HCT116 (cell line): ENCODE data around the gene ZNF524. TPM values are rescaled to one million over a fixed set of nuclear protein-coding genes. Genes with fewer than 3 reads are reported as not detected.

ENCODE experiments used
- ATAC-seq: fragments of 200-7000 bp; cut with Tn5 transposase; 2 replicates; pipeline ENCODE4 v1.9.1; 2020; ENCODE audit warnings: mild to moderate bottlenecking, moderate library complexity
- BruUV-seq: library from RNA; stranded (reverse); fragments of 400-500 nt; replicated peaks from 2 replicates; lab custom pipeline; 2021; lab: Mats Ljungman, UMichigan
- CTCF ChIA-PET: fragments of 300-600 bp; sonication (Branson Sonifier 250); formaldehyde crosslinking; loops from one replicate; lab custom pipeline; 2021; ENCODE audit warnings: antibody characterized with exemption; lab: Charles Lee
- POLR2A ChIA-PET: fragments of 300-600, 350-600 bp; sonication (Branson Sonifier 250); formaldehyde crosslinking; loops from one replicate; lab custom pipeline; 2021; ENCODE audit warnings: antibody characterized with exemption; lab: Charles Lee
- RAD21 ChIA-PET, 2 experiments: fragments of 300-600 bp; sonication (Branson Sonifier 250); formaldehyde crosslinking; loops; one replicate each; lab custom pipeline; 2023; ENCODE audit warnings: low total read pairs in 2 of 2; ENCODE audit not compliant: uncharacterized antibody in 2 of 2, unreplicated experiment in 2 of 2, low non-redundant PET in 1 of 2; lab: Charles Lee
- DNase-seq: peaks from one replicate; pipeline ENCODE4 v3.0.0-alpha.2; 2010; ENCODE audit warnings: low read depth, low spot score
- H2AFZ ChIP-seq: fragments of 200-600 bp; shearing (Covaris generic), sonication (generic); 2 replicates; pipeline ENCODE4 v1.6.1; 2017; ENCODE audit warnings: low read depth, mixed run types, mixed read lengths, antibody characterized with exemption, low read length; ENCODE audit not compliant: poor library complexity, severe bottlenecking
- H3K27ac ChIP-seq: 2 replicates; pipeline ENCODE4 v1.5.1; 2012; ENCODE audit warnings: low read depth, low read length
- H3K27me3 ChIP-seq: fragments of 200-600 bp; sonication (generic); 2 replicates; pipeline ENCODE4 v1.6.1; 2016; ENCODE audit warnings: mixed run types, low read length, mixed read lengths; ENCODE audit not compliant: insufficient read depth
- H3K36me3 ChIP-seq, 2 experiments: fragments of 200-500 bp in 1 of 2; fragments of 200-600 bp in 1 of 2; sonication (Bioruptor generic) in 1 of 2; sonication (generic) in 1 of 2; 2 replicates each; pipeline versions ENCODE4 v1.5.1 to v1.6.1; 2014 to 2016; ENCODE audit warnings: low read length in 2 of 2, inconsistent platforms in 1 of 2, mixed read lengths in 1 of 2, mixed run types in 1 of 2; ENCODE audit not compliant: insufficient read depth in 2 of 2, control insufficient read depth in 1 of 2
- H3K4me1 ChIP-seq, 2 experiments: fragments of 200-600 bp in 1 of 2; sonication (generic) in 1 of 2; 2 replicates each; pipeline versions ENCODE4 v1.5.1 to v1.6.1; 2012 to 2017; ENCODE audit warnings: low read length in 2 of 2, inconsistent platforms in 1 of 2, mild to moderate bottlenecking in 1 of 2, mixed read lengths in 1 of 2, mixed run types in 1 of 2, moderate library complexity in 1 of 2; ENCODE audit not compliant: insufficient read depth in 2 of 2, control insufficient read depth in 1 of 2
- H3K4me2 ChIP-seq: fragments of 200-600 bp; sonication (generic); 2 replicates; pipeline ENCODE4 v1.6.1; 2017; ENCODE audit warnings: mixed run types, low read length, mixed read lengths
- H3K4me3 ChIP-seq, 2 experiments: fragments of 200-600 bp in 1 of 2; sonication (generic) in 1 of 2; replicated peaks in 1 of 2; 2 replicates each; pipeline ENCODE4 v1.5.1; 2011 to 2016; ENCODE audit warnings: low read length in 2 of 2, control low read depth in 1 of 2, low read depth in 1 of 2, mild to moderate bottlenecking in 1 of 2, mixed read lengths in 1 of 2, mixed run types in 1 of 2
- H3K79me2 ChIP-seq: fragments of 200-600 bp; sonication (generic); 2 replicates; pipeline ENCODE4 v1.6.1; 2017; ENCODE audit warnings: mild to moderate bottlenecking, mixed run types, low read length, moderate library complexity, mixed read lengths; ENCODE audit not compliant: insufficient read depth
- H3K9ac ChIP-seq: fragments of 200-600 bp; sonication (generic); 2 replicates; pipeline ENCODE4 v1.6.1; 2016; ENCODE audit warnings: low read length, mixed read lengths
- H3K9me2 ChIP-seq: fragments of 200-600 bp; sonication (generic), shearing (Covaris generic); 2 replicates; pipeline ENCODE4 v1.6.1; 2017; ENCODE audit warnings: mixed run types, mild to moderate bottlenecking, moderate library complexity; ENCODE audit not compliant: insufficient read depth
- H3K9me3 ChIP-seq, 2 experiments: fragments of 200-500 bp in 1 of 2; fragments of 200-600 bp in 1 of 2; sonication (Bioruptor generic) in 1 of 2; sonication (generic) in 1 of 2; 2 replicates each; pipeline ENCODE4 v1.6.1; 2014 to 2017; ENCODE audit warnings: low read length in 2 of 2, mixed read lengths in 2 of 2, inconsistent platforms in 1 of 2, low read depth in 1 of 2, mild to moderate bottlenecking in 1 of 2, mixed run types in 1 of 2, moderate library complexity in 1 of 2; ENCODE audit not compliant: control insufficient read depth in 1 of 2, insufficient read depth in 1 of 2
- H4K20me1 ChIP-seq: fragments of 200-600 bp; sonication (generic), shearing (Covaris generic); 2 replicates; pipeline ENCODE4 v1.6.1; 2017; ENCODE audit warnings: mixed run types, mild to moderate bottlenecking, moderate library complexity; ENCODE audit not compliant: insufficient read depth
- CBX3 ChIP-seq: IDR thresholded peaks from 2 replicates; pipeline ENCODE4 v1.6.1; 2012; ENCODE audit warnings: low read depth
- EZH2phosphoT487 ChIP-seq: fragments of 200-600 bp; IDR thresholded peaks from 2 replicates; pipeline ENCODE4 v1.6.1; 2018; ENCODE audit warnings: antibody characterized with exemption, borderline replicate concordance
- FOSL1 ChIP-seq: IDR thresholded peaks from 2 replicates; pipeline ENCODE4 v1.6.1; 2012; ENCODE audit warnings: low read depth
- POLR2A ChIP-seq: IDR thresholded peaks from 2 replicates; pipeline ENCODE4 v1.7.0; 2011; ENCODE audit warnings: borderline replicate concordance; ENCODE audit not compliant: insufficient read depth, insufficient read length; ENCODE audit errors: extremely low read depth
- POLR2AphosphoS5 ChIP-seq: IDR thresholded peaks from 2 replicates; pipeline ENCODE4 v1.6.1; 2011; ENCODE audit warnings: mild to moderate bottlenecking, low read depth, low read length, moderate library complexity
- SP1 ChIP-seq: IDR thresholded peaks from 2 replicates; pipeline ENCODE4 v1.6.1; 2012; ENCODE audit warnings: low read depth
- TCF7L2 ChIP-seq: IDR thresholded peaks from 2 replicates; pipeline ENCODE4 v1.7.0; 2011; ENCODE audit warnings: borderline replicate concordance, inconsistent platforms; ENCODE audit not compliant: insufficient read depth, insufficient read length; ENCODE audit errors: extremely low read depth
- YY1 ChIP-seq: IDR thresholded peaks from 2 replicates; pipeline ENCODE4 v1.6.1; 2011; ENCODE audit warnings: low read length, low read depth, moderate library complexity, mild to moderate bottlenecking; ENCODE audit not compliant: insufficient replicate concordance; ENCODE audit errors: extremely low read depth
- ZFX ChIP-seq: fragments of 450-650 bp; IDR thresholded peaks from 2 replicates; pipeline ENCODE4 v1.6.1; 2017
- intact Hi-C: fragments of 100-400 bp; cut with micrococcal nuclease; formaldehyde crosslinking; loops from 2 replicates; pipeline ENCODE4 v1.10.0; 2022
- total RNA-seq: library from RNA; stranded (reverse); gene quantifications from one replicate; pipeline ENCODE4 v1.2.1, GENCODE V29; 2021; ENCODE audit not compliant: unreplicated experiment
- TF ChIP-seq, protein P1 (sequence below): IDR thresholded peaks from 2 replicates; pipeline ENCODE4 v1.6.1; 2012

Gene ZNF524
- total RNA-seq, 1 experiment from 2014 or later = 17.2 TPM

DNA sequence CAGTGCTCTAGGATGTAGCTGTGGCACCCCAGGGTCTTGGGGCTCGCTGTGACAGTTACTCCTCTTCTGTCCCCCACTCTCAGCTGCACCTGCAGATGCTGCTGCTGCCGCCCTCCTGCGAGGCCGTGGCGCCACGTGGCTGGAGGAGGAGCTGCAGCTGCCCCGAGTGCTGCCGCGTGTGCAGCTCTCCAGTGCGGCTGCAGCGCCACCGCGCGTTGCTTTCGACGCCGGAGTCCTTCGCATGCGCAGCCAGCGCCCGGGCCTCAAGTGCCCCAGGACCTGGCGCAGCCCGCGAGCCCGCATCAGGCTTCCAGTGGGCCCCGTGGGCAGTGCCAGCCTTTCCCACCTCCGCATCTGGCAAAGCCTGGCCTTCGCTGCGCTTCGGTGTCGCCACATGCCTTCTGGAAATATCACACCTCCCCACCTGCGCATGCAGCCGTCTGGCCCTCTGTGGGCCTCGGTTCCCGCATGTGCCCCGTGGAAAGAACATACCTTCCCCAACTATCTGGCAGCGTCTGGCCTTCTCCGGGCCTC lies 40.0 kb downstream of the ZNF524 start:
- Histone ChIP-seq H3K4me1 (peaks cover 26 to 64% of the 10 kb centered on the region in 2 experiments), H3K9ac (peak overlapping the region; percentile 99), H3K9me2 (no peaks in the 10 kb centered on the region), H2AFZ (no peak overlapping the region), H3K4me3 (peak overlapping the region; percentile 94 to 97), H3K36me3 (peaks cover 6 to 7% of the 10 kb centered on the region in 2 experiments; a peak in 3 of 4 replicates), H3K79me2 (peaks cover 81% of the 10 kb centered on the region), H3K27ac (peak overlapping the region; percentile 96), H3K27me3 (no peaks in the 10 kb centered on the region), H4K20me1 (no peaks in the 10 kb centered on the region), H3K9me3 (no peaks in the 10 kb centered on the region), H3K4me2 (peak overlapping the region; percentile 75)
- intact Hi-C loops = no loop called here
- TF ChIP-seq, protein P1, sequence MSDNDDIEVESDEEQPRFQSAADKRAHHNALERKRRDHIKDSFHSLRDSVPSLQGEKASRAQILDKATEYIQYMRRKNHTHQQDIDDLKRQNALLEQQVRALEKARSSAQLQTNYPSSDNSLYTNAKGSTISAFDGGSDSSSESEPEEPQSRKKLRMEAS = peak; percentile 73
- no peak for TF ChIP-seq SP1
- POLR2A ChIA-PET = no interaction called here
- BruUV-seq = TSS peak; percentile 65
- CTCF ChIA-PET = interaction anchor here (1.0 kb wide), 1 partner anchor 15 kb away, joined by 5 read pairs; the partner anchor contains the start of gene U2AF2
- DNase-seq = no peak
- RAD21 ChIA-PET = no interaction called here
- no peak for ATAC-seq

DNA sequence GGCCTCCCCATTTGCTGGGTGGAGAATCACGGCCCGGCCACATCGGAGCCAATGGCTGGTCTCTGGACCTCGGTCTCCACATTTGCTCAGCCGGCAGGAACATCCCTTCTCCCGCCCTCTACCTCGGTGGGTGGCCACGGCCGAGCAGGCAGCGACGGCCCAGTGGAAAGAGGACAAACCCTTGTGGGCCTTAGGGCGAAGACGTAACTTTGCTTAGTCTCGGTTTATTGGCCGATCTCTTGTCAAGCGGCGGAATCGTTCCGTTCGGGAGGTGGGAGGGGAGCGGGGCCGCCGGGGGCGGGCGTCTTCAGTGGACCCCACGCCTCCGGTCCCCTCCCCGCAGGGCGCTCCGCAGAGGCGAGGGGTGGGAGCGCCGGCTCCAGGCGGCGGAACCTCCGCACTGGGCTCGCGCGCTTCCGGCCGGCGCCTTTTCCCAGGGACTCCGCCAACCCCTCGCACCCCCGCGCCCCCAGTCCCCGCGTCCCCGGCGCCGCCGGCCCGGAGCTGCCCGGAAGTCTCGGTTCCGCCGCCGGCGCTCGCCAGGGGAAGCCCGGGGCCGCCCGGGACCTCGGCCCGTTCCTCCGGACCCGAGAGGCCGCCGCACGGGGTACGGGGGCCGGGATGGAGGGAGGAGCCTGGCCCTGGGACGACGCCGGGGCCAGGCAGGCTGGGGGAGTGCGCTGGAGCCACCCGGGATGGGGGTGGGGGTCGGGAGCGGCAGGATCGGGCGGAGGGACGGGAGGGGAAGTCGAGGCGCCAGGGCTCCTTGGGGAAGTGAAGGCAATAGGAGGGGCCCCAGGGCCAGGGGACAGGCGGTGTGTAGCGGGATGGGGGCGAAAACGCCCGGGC lies 40.7 kb downstream of the ZNF524 start, which contains the start of gene ZNF580:
Gene ZNF580 (plus strand): TSS at position 426 of the 849 bp plus-strand sequence. CDS start 1,507 bp downstream, outside the sequence.
- Histone ChIP-seq H3K9ac (peak within 1 kb of the TSS; percentile 99), H3K4me2 (peak within 1 kb of the TSS; percentile 75), H3K9me3 (no peaks in the 10 kb centered on the region), H3K79me2 (peaks cover 80% of the 10 kb centered on the region), H3K9me2 (no peaks in the 10 kb centered on the region), H3K27me3 (no peaks in the 10 kb centered on the region), H2AFZ (no peak within 1 kb of the TSS), H3K27ac (peak within 1 kb of the TSS; percentile 96), H3K4me3 (peak within 1 kb of the TSS; percentile 94 to 97), H3K36me3 (peaks cover 12 to 14% of the 10 kb centered on the region in 2 experiments; a peak in 3 of 4 replicates), H3K4me1 (peaks cover 24 to 65% of the 10 kb centered on the region in 2 experiments), H4K20me1 (no peaks in the 10 kb centered on the region)
- intact Hi-C loops = no loop called here
- BruUV-seq = no TSS peak
- ChIA-PET RAD21 (no interaction called here), POLR2A (no interaction called here), CTCF (interaction anchor here (0.6 to 1.0 kb wide), 2 partner anchors 14 to 31 kb away, joined by 3 to 5 read pairs; partner anchors contain the start of gene U2AF2)
- ATAC-seq = peak; percentile 55
- TF ChIP-seq EZH2phosphoT487 (no peak), FOSL1 (no peak), POLR2AphosphoS5 (peak; percentile 46; the same call in 1 of the 2 replicates), ZFX (peak; percentile 81), YY1 (peak; percentile 48), TCF7L2 (peak; percentile 12), POLR2A (peak; percentile 22), CBX3 (no peak)
- TF ChIP-seq, protein P1 = 0 out of 2 replicates have a peak, but pooled peaks have one; percentile 40
- no peak for DNase-seq
